ENCODE data around the gene EHBP1. TPM values are rescaled to one million over a fixed set of nuclear protein-coding genes. Genes with fewer than 3 reads are reported as not detected.

Gene EHBP1
- total and polyA plus RNA-seq, 2 donors (not counting 3 experiments of a cell fraction or from before 2014, with no cell fraction given) = 8.4 to 34.8 TPM

DNA sequence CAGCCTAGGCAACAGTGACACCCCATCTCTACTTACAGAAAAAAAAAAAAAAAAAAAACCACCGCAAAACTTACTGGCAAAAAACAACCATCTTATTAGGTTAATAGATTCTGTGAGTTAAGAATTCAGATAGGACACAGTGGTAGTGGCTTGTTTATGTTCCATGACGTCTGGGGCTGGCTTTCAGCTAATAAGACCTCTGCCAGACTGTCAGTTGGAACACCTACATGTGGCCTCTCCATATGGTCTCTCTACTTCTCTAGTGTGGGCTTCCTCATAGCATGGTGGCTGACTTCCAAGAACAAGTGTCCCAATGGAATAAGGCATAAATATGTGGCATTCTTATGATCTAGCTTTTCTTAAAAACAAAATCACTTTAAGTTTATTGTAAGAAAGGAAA, 251.1 kb downstream of the EHBP1 start:
- TF ChIP-seq POLR2A (IDR thresholded peaks at IDR 0.05; ENCODE audit: low read depth, low read length) (no peak), GATA2 (IDR thresholded peaks at IDR 0.05; ENCODE audit: insufficient read depth, insufficient read length, low read depth, low read length) (no peak)
- Histone ChIP-seq H3K9ac (replicated peaks; ENCODE audit: extremely low read depth, insufficient read depth, low read length) (no peak overlapping the region), H4K20me1 (replicated peaks; ENCODE audit: control insufficient read depth, extremely low read depth, insufficient read depth, low read length) (no peaks in the 10 kb centered on the region), H3K4me1 (ENCODE audit: control insufficient read depth, extremely low read depth, insufficient read depth, low read length) (no peaks in the 10 kb centered on the region), H3K79me2 (ENCODE audit: control insufficient read depth, insufficient read depth, low read length) (no peaks in the 10 kb centered on the region), H3K4me2 (ENCODE audit: insufficient read depth, low read length) (no peak overlapping the region), H3K36me3 (ENCODE audit: control insufficient read depth in 2 of 2, extremely low read depth in 1 of 2, insufficient read depth in 2 of 2, low read length in 2 of 2) (no peaks in the 10 kb centered on the region), H3K9me3 (replicated peaks; ENCODE audit: control insufficient read depth, insufficient read depth, low read length) (no peaks in the 10 kb centered on the region), H3K27me3 (ENCODE audit: control insufficient read depth in 2 of 2, insufficient read depth in 2 of 2, low read length in 2 of 2) (no peaks in the 10 kb centered on the region), H3K9me1 (replicated peaks; ENCODE audit: control insufficient read depth, extremely low read depth, insufficient read depth, low read length) (no peaks in the 10 kb centered on the region), H3K27ac (ENCODE audit: insufficient read depth, low read depth, low read length) (no peak overlapping the region), H3K4me3 (replicated peaks in 1 of 3; ENCODE audit: insufficient read depth in 1 of 3, low read depth in 1 of 3, low read length in 3 of 3) (no peak overlapping the region), H2AFZ (ENCODE audit: low read depth, low read length) (no peak overlapping the region)
- ChIA-PET CTCF (interaction anchor here (0.7 kb wide), 1 partner anchor 581 kb away, joined by 3 read pairs; no protein-coding TSS in a partner anchor), POLR2A (no interaction called here)
- intact Hi-C loops (cut with micrococcal nuclease) (no loop called here), dilution Hi-C loops (cut with MboI; ENCODE audit: extremely low pct_ligation_motif_present, low sequenced_read_pairs) (no loop called here)
- DNase-seq (ENCODE audit: low read depth, low spot score) = no peak
- FAIRE-seq = no peak
- BruUV-seq (replicated peaks) = no TSS peak

DNA sequence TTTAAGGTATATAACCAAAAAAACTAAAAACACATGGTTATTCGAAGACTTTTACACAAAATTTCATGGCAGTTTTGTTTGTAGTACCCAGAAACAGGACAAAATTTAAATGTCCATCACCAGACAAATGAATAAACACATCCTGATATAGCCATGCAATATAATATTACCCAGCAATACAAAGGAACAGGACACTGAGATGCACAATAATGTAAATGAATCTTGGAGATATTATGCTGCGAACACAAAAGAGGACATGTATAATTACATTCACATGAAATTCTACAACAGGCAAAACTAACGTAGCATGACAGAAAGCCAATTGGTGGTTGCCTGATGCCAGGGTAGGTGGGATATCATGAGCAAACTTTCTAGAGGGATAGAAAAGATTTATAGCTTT, 252.7 kb downstream of the EHBP1 start:
- no peak overlapping the region for H3K4me3 ChIP-seq (replicated peaks in 1 of 3; ENCODE audit: insufficient read depth in 1 of 3, low read depth in 1 of 3, low read length in 3 of 3)
- no peaks in the 10 kb centered on the region for H3K79me2 ChIP-seq (ENCODE audit: control insufficient read depth, insufficient read depth, low read length)
- CTCF ChIA-PET = no interaction called here
- H3K27me3 ChIP-seq (ENCODE audit: control insufficient read depth in 2 of 2, insufficient read depth in 2 of 2, low read length in 2 of 2) = no peaks in the 10 kb centered on the region
- POLR2A ChIA-PET = no interaction called here
- no peaks in the 10 kb centered on the region for H3K9me1 ChIP-seq (replicated peaks; ENCODE audit: control insufficient read depth, extremely low read depth, insufficient read depth, low read length)
- FAIRE-seq (no peak), DNase-seq (ENCODE audit: low read depth, low spot score) (no peak)
- intact Hi-C loops (cut with micrococcal nuclease) (no loop called here), dilution Hi-C loops (cut with MboI; ENCODE audit: extremely low pct_ligation_motif_present, low sequenced_read_pairs) (no loop called here)
- H3K36me3 ChIP-seq (ENCODE audit: control insufficient read depth in 2 of 2, extremely low read depth in 1 of 2, insufficient read depth in 2 of 2, low read length in 2 of 2) = no peaks in the 10 kb centered on the region
- no peak overlapping the region for H3K4me2 ChIP-seq (ENCODE audit: insufficient read depth, low read length)
- H3K9ac ChIP-seq (replicated peaks; ENCODE audit: extremely low read depth, insufficient read depth, low read length) = no peak overlapping the region
- H3K9me3 ChIP-seq (replicated peaks; ENCODE audit: control insufficient read depth, insufficient read depth, low read length) = no peaks in the 10 kb centered on the region
- TF ChIP-seq POLR2AphosphoS5 (IDR thresholded peaks at IDR 0.05; ENCODE audit: insufficient read depth, low read depth, low read length) = no peak
- no peak for TF ChIP-seq POLR2A (IDR thresholded peaks at IDR 0.05; ENCODE audit: low read depth, low read length)
- no peak for TF ChIP-seq CTCF (IDR thresholded peaks at IDR 0.05; ENCODE audit: extremely low read depth in 1 of 2, insufficient read depth in 1 of 2, low read depth in 1 of 2, low read length in 2 of 2)
- TF ChIP-seq FOS (IDR thresholded peaks at IDR 0.05; ENCODE audit: borderline replicate concordance, insufficient read depth, low read length) = no peak
- no peak for TF ChIP-seq EZH2 (IDR thresholded peaks at IDR 0.05; ENCODE audit: borderline replicate concordance, low read depth, low read length, severe bottlenecking)
- TF ChIP-seq MAX (IDR thresholded peaks at IDR 0.05; ENCODE audit: insufficient read depth, insufficient read length) = no peak
- TF ChIP-seq JUN (IDR thresholded peaks at IDR 0.05; ENCODE audit: borderline replicate concordance, insufficient read depth, insufficient read length, low read depth) = no peak
- no peak for TF ChIP-seq MYC (IDR thresholded peaks at IDR 0.05; ENCODE audit: low read depth, low read length)
- no peak for TF ChIP-seq GATA2 (IDR thresholded peaks at IDR 0.05; ENCODE audit: insufficient read depth, insufficient read length, low read depth, low read length)
- no peak overlapping the region for H2AFZ ChIP-seq (ENCODE audit: low read depth, low read length)
- H4K20me1 ChIP-seq (replicated peaks; ENCODE audit: control insufficient read depth, extremely low read depth, insufficient read depth, low read length) = no peaks in the 10 kb centered on the region
- BruUV-seq (replicated peaks) = no TSS peak
- H3K27ac ChIP-seq (ENCODE audit: insufficient read depth, low read depth, low read length) = no peak overlapping the region
- no peaks in the 10 kb centered on the region for H3K4me1 ChIP-seq (ENCODE audit: control insufficient read depth, extremely low read depth, insufficient read depth, low read length)
